Mesenchymal stem cell (in vitro differentiated cells and primary cell): ENCODE data around the gene CRIP2.

Experiments
- DNase-seq: peaks from one replicate; pipeline ENCODE4 v3.0.0-alpha.2; 2013
- H2AFZ ChIP-seq: one replicate; pipeline ENCODE4 v1.6.1; 2013; ENCODE audit warnings: low read depth, mild to moderate bottlenecking, control low read depth, inconsistent platforms, low read length, moderate library complexity
- H2AK5ac ChIP-seq: 2 replicates; pipeline ENCODE4 v1.6.1; 2013; ENCODE audit warnings: low read length, moderate library complexity, mild to moderate bottlenecking, inconsistent platforms; ENCODE audit not compliant: severe bottlenecking
- H2BK120ac ChIP-seq: one replicate; pipeline ENCODE4 v1.6.1; 2013; ENCODE audit warnings: low read depth, mild to moderate bottlenecking, inconsistent platforms, low read length, moderate library complexity
- H2BK12ac ChIP-seq, 2 experiments: one replicate each; pipeline ENCODE4 v1.6.1; 2013; ENCODE audit warnings: inconsistent platforms in 2 of 2, low read length in 2 of 2, mild to moderate bottlenecking in 2 of 2, moderate library complexity in 2 of 2, control low read depth in 1 of 2
- H2BK15ac ChIP-seq: one replicate; pipeline ENCODE4 v1.6.1; 2013; ENCODE audit warnings: mild to moderate bottlenecking, low read depth, inconsistent platforms; ENCODE audit not compliant: poor library complexity, severe bottlenecking
- H2BK5ac ChIP-seq: 2 replicates; pipeline ENCODE4 v1.6.1; 2013; ENCODE audit warnings: low read depth, mild to moderate bottlenecking, low read length, control low read depth, inconsistent platforms; ENCODE audit not compliant: poor library complexity, severe bottlenecking
- H3K14ac ChIP-seq, 2 experiments: one replicate each; pipeline ENCODE4 v1.6.1; 2013; ENCODE audit warnings: inconsistent platforms in 2 of 2, low read length in 2 of 2, control low read depth in 1 of 2, mild to moderate bottlenecking in 1 of 2, moderate library complexity in 1 of 2
- H3K18ac ChIP-seq, 2 experiments: one replicate each; pipeline ENCODE4 v1.6.1; 2013; ENCODE audit warnings: inconsistent platforms in 2 of 2, low read length in 2 of 2, control low read depth in 1 of 2, low read depth in 1 of 2, mild to moderate bottlenecking in 1 of 2
- H3K23ac ChIP-seq, 2 experiments: one replicate each; pipeline ENCODE4 v1.6.1; 2013; ENCODE audit warnings: inconsistent platforms in 2 of 2, low read length in 2 of 2, mild to moderate bottlenecking in 2 of 2, moderate library complexity in 2 of 2, control low read depth in 1 of 2
- H3K27ac ChIP-seq: 2 replicates; pipeline ENCODE4 v1.5.1; 2013; ENCODE audit warnings: mild to moderate bottlenecking, moderate library complexity, low read length, control low read depth, inconsistent platforms; ENCODE audit not compliant: poor library complexity, severe bottlenecking
- H3K27me3 ChIP-seq, 2 experiments: 2 replicates each; pipeline versions ENCODE4 v1.6.1 to v1.7.0; 2013; ENCODE audit warnings: low read length in 2 of 2, mild to moderate bottlenecking in 2 of 2, moderate library complexity in 2 of 2, control low read depth in 1 of 2, inconsistent platforms in 1 of 2; ENCODE audit not compliant: control insufficient read depth in 1 of 2, insufficient read depth in 1 of 2
- H3K36me3 ChIP-seq, 2 experiments: 2 replicates each; pipeline versions ENCODE4 v1.6.1 to v1.7.0; 2013; ENCODE audit warnings: low read length in 2 of 2, control low read depth in 1 of 2, inconsistent platforms in 1 of 2, low read depth in 1 of 2, mild to moderate bottlenecking in 1 of 2; ENCODE audit not compliant: insufficient read depth in 2 of 2, control insufficient read depth in 1 of 2
- H3K4ac ChIP-seq, 2 experiments: one replicate each; pipeline ENCODE4 v1.6.1; 2013; ENCODE audit warnings: inconsistent platforms in 2 of 2, low read length in 2 of 2, mild to moderate bottlenecking in 2 of 2, moderate library complexity in 2 of 2, control low read depth in 1 of 2, low read depth in 1 of 2
- H3K4me1 ChIP-seq: 2 replicates; pipeline ENCODE4 v1.6.1; 2013; ENCODE audit warnings: low read depth, low read length, control low read depth; ENCODE audit not compliant: control insufficient read depth, insufficient read depth
- H3K4me2 ChIP-seq: 2 replicates; pipeline ENCODE4 v1.6.1; 2013; ENCODE audit warnings: low read length, mild to moderate bottlenecking, inconsistent platforms; ENCODE audit not compliant: poor library complexity, severe bottlenecking
- H3K4me3 ChIP-seq, 2 experiments: 2 replicates each; pipeline versions ENCODE4 v1.5.1 to v1.7.0; 2013; ENCODE audit warnings: low read length in 2 of 2, mild to moderate bottlenecking in 2 of 2, control low read depth in 1 of 2, low read depth in 1 of 2; ENCODE audit not compliant: insufficient read depth in 1 of 2
- H3K79me1 ChIP-seq: replicated peaks from 2 replicates; pipeline ENCODE4 v1.6.1; 2013; ENCODE audit warnings: mild to moderate bottlenecking, control low read depth, low read length, inconsistent platforms; ENCODE audit not compliant: poor library complexity, severe bottlenecking
- H3K9ac ChIP-seq: 2 replicates; pipeline ENCODE4 v1.7.0; 2013; ENCODE audit warnings: mild to moderate bottlenecking, low read length, moderate library complexity
- H3K9me3 ChIP-seq: 2 replicates; pipeline ENCODE4 v1.7.0; 2013; ENCODE audit warnings: mild to moderate bottlenecking, low read length; ENCODE audit not compliant: control insufficient read depth
- H4K8ac ChIP-seq: one replicate; pipeline ENCODE4 v1.6.1; 2013; ENCODE audit warnings: inconsistent platforms, mild to moderate bottlenecking, low read length, moderate library complexity
- H4K91ac ChIP-seq: one replicate; pipeline ENCODE4 v1.6.1; 2013; ENCODE audit warnings: mild to moderate bottlenecking, low read length, inconsistent platforms
- WGBS: methylation state at CpG from one replicate; pipeline ENCODE4 v1.1.7; 2013; ENCODE audit warnings: mixed read lengths; 5-methylcytosine and 5-hydroxymethylcytosine counted together

CRIP2 gene

DNA sequence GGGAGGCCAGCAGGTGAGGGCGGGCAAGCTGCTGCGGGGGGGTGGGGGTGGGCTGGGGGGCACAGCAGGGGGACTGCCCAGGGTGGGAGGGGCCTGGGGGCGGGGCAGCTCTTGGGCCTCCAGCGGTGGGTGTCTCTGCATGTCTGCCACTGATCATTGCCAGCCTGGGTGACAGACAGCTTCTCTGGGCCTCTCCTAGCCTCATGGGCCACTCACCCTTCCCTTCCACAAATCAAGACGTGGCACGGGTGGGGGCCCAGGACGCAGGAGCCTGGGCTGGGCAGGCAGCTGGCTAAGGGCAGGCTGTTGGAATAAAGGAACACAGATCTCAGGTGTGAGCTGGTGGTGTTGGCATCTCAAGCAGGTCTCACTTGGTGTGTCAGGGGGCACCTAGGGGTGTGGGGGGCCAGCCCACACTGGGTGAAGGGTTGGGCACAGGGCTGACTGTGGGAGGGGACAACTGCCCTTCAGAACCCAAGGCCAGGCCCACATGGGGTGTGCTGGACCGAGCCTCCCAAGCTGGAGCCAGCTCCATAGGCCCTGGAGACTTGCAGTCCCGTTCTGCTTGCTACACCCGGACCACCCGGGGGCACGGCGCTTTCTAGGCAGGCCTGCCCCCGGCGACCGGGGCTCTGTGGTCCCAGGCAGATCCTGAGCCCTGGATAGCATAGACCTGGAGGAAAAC lies 19.4 kb downstream of the CRIP2 start:
- Histone ChIP-seq H3K9me3 (no peaks in the 10 kb centered on the region), H3K23ac (no peak overlapping the region), H3K27me3 (no peaks in the 10 kb centered on the region), H2AK5ac (no peak overlapping the region), H3K18ac (no peak overlapping the region), H3K4me1 (peaks cover 21% of the 10 kb centered on the region), H4K91ac (no peak overlapping the region), H2BK12ac (no peak overlapping the region), H3K4me2 (no peak overlapping the region), H2AFZ (no peak overlapping the region), H2BK5ac (no peak overlapping the region), H3K4ac (no peak overlapping the region), H3K79me1 (peaks cover 1% of the 10 kb centered on the region), H3K4me3 (no peak overlapping the region), H2BK120ac (no peak overlapping the region), H3K27ac (no peak overlapping the region), H2BK15ac (no peak overlapping the region), H3K36me3 (peaks cover 0 to 18% of the 10 kb centered on the region in 2 experiments), H3K9ac (no peak overlapping the region), H4K8ac (no peak overlapping the region), H3K14ac (no peak overlapping the region)
- DNase-seq, result no peak
- 91% methylated on average over 14 of the region's 16 CpGs for WGBS

DNA sequence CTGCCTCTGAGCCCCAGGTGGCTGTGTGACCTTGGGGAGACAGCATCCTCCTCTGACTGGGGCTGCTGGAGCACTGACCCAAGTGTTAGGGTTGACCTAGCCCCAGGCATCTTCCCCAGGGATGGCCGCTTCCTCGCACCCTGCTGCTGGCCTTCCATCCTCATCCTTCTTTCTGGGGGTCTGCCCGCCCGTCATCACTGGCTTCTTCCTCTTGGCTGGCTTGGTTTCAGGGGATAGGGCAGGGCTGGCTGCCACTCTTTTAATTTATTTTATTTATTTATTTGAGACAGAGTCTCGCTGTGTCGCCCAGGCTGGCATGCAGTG lies 19.9 kb downstream of the CRIP2 start:
- DNase-seq, result no peak
- H3K9ac ChIP-seq, result no peak overlapping the region
- H3K79me1 ChIP-seq, result peaks cover 1% of the 10 kb centered on the region
- H3K9me3 ChIP-seq, result no peaks in the 10 kb centered on the region
- H2BK12ac ChIP-seq, result no peak overlapping the region
- no peak overlapping the region for H4K91ac ChIP-seq
- H4K8ac ChIP-seq, result no peak overlapping the region
- no peak overlapping the region for H3K27ac ChIP-seq
- H3K4me3 ChIP-seq, result no peak overlapping the region
- H2BK5ac ChIP-seq, result no peak overlapping the region
- H2BK15ac ChIP-seq, result no peak overlapping the region
- no peak overlapping the region for H3K4me2 ChIP-seq
- peaks cover 0 to 18% of the 10 kb centered on the region in 2 experiments for H3K36me3 ChIP-seq
- no peaks in the 10 kb centered on the region for H3K27me3 ChIP-seq
- H3K14ac ChIP-seq, result no peak overlapping the region
- H3K4ac ChIP-seq, result no peak overlapping the region
- H2AK5ac ChIP-seq, result no peak overlapping the region
- no peak overlapping the region for H3K18ac ChIP-seq
- H2BK120ac ChIP-seq, result no peak overlapping the region
- H3K4me1 ChIP-seq, result peaks cover 16% of the 10 kb centered on the region
- 97% methylated on average over 6 of the region's 6 CpGs for WGBS
- H2AFZ ChIP-seq, result no peak overlapping the region
- no peak overlapping the region for H3K23ac ChIP-seq

DNA sequence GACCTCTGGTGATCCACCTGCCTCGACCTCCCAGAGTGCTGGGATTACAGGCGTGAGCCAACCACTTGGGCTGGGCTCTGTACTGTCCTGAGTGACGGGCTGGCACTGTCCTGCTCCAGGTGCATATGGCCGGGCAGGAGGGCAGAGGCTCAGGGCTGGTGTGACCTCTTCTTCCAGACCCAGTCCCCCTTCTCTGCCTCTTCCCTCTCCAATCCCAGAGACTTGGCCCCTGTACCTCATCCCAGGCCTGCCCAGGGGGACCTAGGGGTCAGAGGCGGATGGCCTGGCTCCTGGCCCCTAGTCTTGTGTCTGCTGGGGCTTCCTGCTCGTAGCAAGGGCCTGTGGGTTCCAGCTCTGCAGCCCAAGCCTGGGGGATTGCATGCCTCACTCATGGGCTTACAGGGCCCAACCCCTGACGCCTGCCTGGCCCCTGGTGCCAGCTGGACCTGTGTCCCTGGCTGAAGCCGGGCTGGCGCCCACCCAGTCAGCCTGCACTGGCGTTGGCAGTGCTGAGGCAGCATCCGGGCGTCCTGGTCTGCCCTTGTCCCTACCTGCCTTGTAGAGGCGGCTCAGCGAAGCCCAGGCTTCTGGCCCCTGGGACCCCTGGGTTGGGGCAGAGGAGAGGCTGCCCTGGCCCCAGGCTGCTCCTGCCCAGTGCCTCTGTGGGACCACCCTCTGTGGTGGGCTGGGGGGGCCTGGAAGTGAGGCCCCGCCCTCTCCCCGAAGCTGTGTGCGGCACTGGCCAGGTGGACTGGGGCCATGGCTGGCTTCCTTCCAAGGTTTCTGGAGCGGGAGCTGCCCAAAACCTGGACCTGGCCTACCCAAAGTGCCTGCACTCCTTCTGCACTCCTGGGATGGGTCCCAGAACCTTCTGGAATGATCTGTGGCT lies 20.7 kb downstream of the CRIP2 start:
- Histone ChIP-seq H3K18ac (no peak overlapping the region), H3K4me1 (peaks cover 9% of the 10 kb centered on the region), H3K4ac (no peak overlapping the region), H2AK5ac (no peak overlapping the region), H4K8ac (no peak overlapping the region), H2BK12ac (no peak overlapping the region), H3K9me3 (no peaks in the 10 kb centered on the region), H3K27ac (no peak overlapping the region), H3K36me3 (peaks cover 0 to 18% of the 10 kb centered on the region in 2 experiments), H3K4me2 (no peak overlapping the region), H3K14ac (no peak overlapping the region), H4K91ac (no peak overlapping the region), H2BK120ac (no peak overlapping the region), H3K4me3 (no peak overlapping the region), H3K27me3 (no peaks in the 10 kb centered on the region), H3K79me1 (peaks cover 1% of the 10 kb centered on the region), H3K9ac (no peak overlapping the region), H2BK5ac (no peak overlapping the region), H2BK15ac (no peak overlapping the region), H2AFZ (no peak overlapping the region), H3K23ac (no peak overlapping the region)
- WGBS, result 93% methylated on average over 18 of the region's 18 CpGs
- no peak for DNase-seq

DNA sequence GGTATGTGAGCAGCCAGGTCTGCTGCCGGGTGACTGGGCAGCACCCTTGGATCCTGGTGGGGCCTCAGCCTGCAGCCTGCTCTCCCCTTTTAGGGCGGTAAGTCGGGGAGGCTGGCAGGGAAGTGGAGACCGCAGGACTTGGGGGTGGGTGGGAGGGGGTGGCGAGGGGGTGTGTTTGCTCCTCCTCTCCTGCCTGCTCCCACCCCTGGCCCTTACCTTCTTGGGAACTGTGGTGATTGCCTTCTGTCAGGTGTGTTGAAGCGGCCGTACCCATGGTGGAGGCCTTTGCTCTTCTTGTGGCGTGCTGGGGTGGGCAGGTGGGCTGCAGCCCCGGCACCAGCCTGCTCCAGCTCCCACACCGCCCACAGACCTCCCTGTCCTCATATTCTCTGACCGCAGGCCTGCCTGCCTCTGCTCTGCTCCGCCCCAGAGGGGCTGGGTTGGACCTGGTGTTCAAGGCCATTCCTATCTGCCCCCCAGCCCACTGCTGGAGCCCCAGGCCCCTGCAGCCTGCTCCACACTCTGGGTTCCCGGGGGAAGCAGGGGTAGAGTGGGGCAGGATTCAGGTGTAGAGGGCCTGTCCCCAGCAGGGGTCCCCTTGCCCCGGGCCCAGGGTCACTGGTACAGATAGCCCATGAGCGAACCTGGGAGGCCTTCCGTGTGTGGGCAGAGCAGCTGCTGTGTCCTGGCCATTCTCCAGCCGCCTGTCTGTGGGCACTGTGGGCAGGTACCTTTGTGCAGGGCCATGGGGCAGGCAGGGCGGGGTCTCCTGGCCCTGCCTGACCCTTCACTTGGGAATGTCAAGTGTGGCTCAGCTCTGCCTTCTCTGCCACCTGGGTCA lies 21.6 kb downstream of the CRIP2 start:
- H3K9ac ChIP-seq, result no peak overlapping the region
- H3K79me1 ChIP-seq, result peaks cover 1% of the 10 kb centered on the region
- no peak overlapping the region for H4K91ac ChIP-seq
- DNase-seq, result no peak
- no peak overlapping the region for H2BK12ac ChIP-seq
- peaks cover 5% of the 10 kb centered on the region for H3K4me1 ChIP-seq
- H3K4me2 ChIP-seq, result no peak overlapping the region
- no peaks in the 10 kb centered on the region for H3K9me3 ChIP-seq
- no peaks in the 10 kb centered on the region for H3K27me3 ChIP-seq
- no peak overlapping the region for H2AFZ ChIP-seq
- no peak overlapping the region for H3K4ac ChIP-seq
- no peak overlapping the region for H3K4me3 ChIP-seq
- no peak overlapping the region for H2BK15ac ChIP-seq
- no peak overlapping the region for H3K18ac ChIP-seq
- no peak overlapping the region for H3K27ac ChIP-seq
- 87% methylated on average over 14 of the region's 18 CpGs for WGBS
- H2BK5ac ChIP-seq, result no peak overlapping the region
- H4K8ac ChIP-seq, result no peak overlapping the region
- H3K23ac ChIP-seq, result no peak overlapping the region
- no peak overlapping the region for H2BK120ac ChIP-seq
- peaks cover 0 to 18% of the 10 kb centered on the region in 2 experiments for H3K36me3 ChIP-seq
- H3K14ac ChIP-seq, result no peak overlapping the region
- no peak overlapping the region for H2AK5ac ChIP-seq
